CD8-positive, alpha-beta memory T cell (primary cell): ENCODE measurements around the gene SLC6A20. TPM values are rescaled to one million over a fixed set of nuclear protein-coding genes. Genes with fewer than 3 reads are reported as not detected.

Source experiments
- CTCF ChIA-PET: fragments of 350-600 bp; sonication (Branson Sonifier 250); formaldehyde crosslinking; loops from one replicate; lab custom pipeline; 2021; ENCODE audit warnings: antibody characterized with exemption; lab: Charles Lee
- POLR2A ChIA-PET: fragments of 350-600 bp; sonication (Branson Sonifier 250); formaldehyde crosslinking; loops from one replicate; lab custom pipeline; 2021; ENCODE audit warnings: antibody characterized with exemption; lab: Charles Lee
- DNase-seq, 5 donors: peaks; one replicate each; pipeline versions ENCODE4 v3.0.0 to v3.0.0-alpha.2; 2020 to 2022; ENCODE audit warnings: mixed read lengths in 1 of 5
- H3K27ac ChIP-seq: one replicate; pipeline ENCODE4 v1.7.0; 2013; ENCODE audit warnings: low read depth, mild to moderate bottlenecking, low read length, moderate library complexity
- H3K27me3 ChIP-seq: 2 replicates; pipeline ENCODE4 v1.7.0; 2013; ENCODE audit warnings: low read length, mild to moderate bottlenecking; ENCODE audit not compliant: insufficient read depth, poor library complexity, severe bottlenecking
- H3K36me3 ChIP-seq: 2 replicates; pipeline ENCODE4 v1.7.0; 2013; ENCODE audit warnings: mild to moderate bottlenecking, low read length, moderate library complexity; ENCODE audit not compliant: insufficient read depth
- H3K4me1 ChIP-seq: 2 replicates; pipeline ENCODE4 v1.7.0; 2013; ENCODE audit warnings: mild to moderate bottlenecking, low read length, moderate library complexity; ENCODE audit not compliant: insufficient read depth
- H3K4me3 ChIP-seq: 2 replicates; pipeline ENCODE4 v1.7.0; 2013; ENCODE audit warnings: mild to moderate bottlenecking, low read length
- H3K9me3 ChIP-seq: 2 replicates; pipeline ENCODE4 v1.7.0; 2013; ENCODE audit warnings: mild to moderate bottlenecking, low read length
- H3K27ac Mint-ChIP-seq, 8 donors: one replicate each; pipeline ENCODE4 v1.8.0; 2020 to 2021; ENCODE audit warnings: mixed read lengths in 8 of 8, mild to moderate bottlenecking in 6 of 8, inconsistent platforms in 3 of 8, moderate library complexity in 3 of 8
- H3K27me3 Mint-ChIP-seq, 2 donors: one replicate each; pipeline ENCODE4 v1.8.0; 2020 to 2021; ENCODE audit warnings: mixed read lengths in 2 of 2, mild to moderate bottlenecking in 1 of 2, moderate library complexity in 1 of 2
- H3K36me3 Mint-ChIP-seq, 3 donors: one replicate each; pipeline ENCODE4 v1.8.0; 2020 to 2021; ENCODE audit warnings: mixed read lengths in 3 of 3, inconsistent platforms in 1 of 3, mild to moderate bottlenecking in 1 of 3
- H3K4me1 Mint-ChIP-seq, 3 donors: one replicate each; pipeline ENCODE4 v1.8.0; 2020 to 2021; ENCODE audit warnings: mixed read lengths in 3 of 3, inconsistent platforms in 1 of 3, mild to moderate bottlenecking in 1 of 3
- H3K4me3 Mint-ChIP-seq, 7 donors: one replicate each; pipeline ENCODE4 v1.8.0; 2020 to 2021; ENCODE audit warnings: mixed read lengths in 7 of 7, mild to moderate bottlenecking in 6 of 7, moderate library complexity in 4 of 7, inconsistent platforms in 2 of 7
- H3K9me3 Mint-ChIP-seq, 5 donors: one replicate each; pipeline ENCODE4 v1.8.0; 2020 to 2022; ENCODE audit warnings: mixed read lengths in 5 of 5, mild to moderate bottlenecking in 3 of 5, moderate library complexity in 2 of 5, inconsistent platforms in 1 of 5
- polyA plus RNA-seq: library from polyadenylated mRNA; unstranded; fragments of 300-500 nt; fragmentation: Illumina TruSeq; gene quantifications from one replicate; pipeline ENCODE4 v1.2.3, GENCODE V29; 2021
- total RNA-seq, 2 experiments: library from RNA; stranded (reverse); gene quantifications; one replicate each; pipeline ENCODE4 v1.2.3, GENCODE V29; 2021

The SLC6A20 gene
- total and polyA plus RNA-seq, 3 experiments from 2014 or later = not detected

- no peak for DNase-seq
Observed at GRCh38 chr3:45798034-45798433, 1.7 kb upstream of the SLC6A20 start.

GRCh38 chr3:45796902-45797637 lies 734 bp upstream of the SLC6A20 start:
- H3K27me3 Mint-ChIP-seq = peaks cover 19 to 54% of the 10 kb centered on the region in 2 donors
- Histone ChIP-seq H3K9me3 (no peaks in the 10 kb centered on the region), H3K36me3 (no peaks in the 10 kb centered on the region), H3K4me1 (peaks cover 11% of the 10 kb centered on the region), H3K4me3 (no peak overlapping the region), H3K27ac (no peak overlapping the region), H3K27me3 (peaks cover 47% of the 10 kb centered on the region)
- H3K9me3 Mint-ChIP-seq = no peaks in the 10 kb centered on the region
- no peaks in the 10 kb centered on the region for H3K36me3 Mint-ChIP-seq
- CTCF ChIA-PET = no interaction called here
- H3K4me1 Mint-ChIP-seq = peaks cover 7 to 16% (median 12%) of the 10 kb centered on the region in 3 donors
- H3K4me3 Mint-ChIP-seq = peak overlapping the region in 5 of 7 donors; percentile 44 to 67 (median 52)
- POLR2A ChIA-PET = no interaction called here
- no peak for DNase-seq
- peak overlapping the region in 1 of 8 donors; percentile 41 for H3K27ac Mint-ChIP-seq

More at GRCh38 chr3:45798034-45798433, 1.7 kb upstream of the SLC6A20 start:
- H3K9me3 ChIP-seq = no peaks in the 10 kb centered on the region
- H3K27me3 ChIP-seq = peaks cover 47% of the 10 kb centered on the region
- no peak overlapping the region for H3K27ac ChIP-seq
- H3K4me3 ChIP-seq = no peak overlapping the region
- Mint-ChIP-seq H3K36me3 (no peaks in the 10 kb centered on the region), H3K4me1 (peaks cover 7 to 16% (median 12%) of the 10 kb centered on the region in 3 donors), H3K9me3 (no peaks in the 10 kb centered on the region), H3K27ac (no peak overlapping the region), H3K27me3 (peaks cover 20 to 52% of the 10 kb centered on the region in 2 donors), H3K4me3 (peak overlapping the region in 1 of 7 donors; percentile 3)
- CTCF ChIA-PET = no interaction called here
- POLR2A ChIA-PET = no interaction called here
- H3K36me3 ChIP-seq = no peaks in the 10 kb centered on the region
- peaks cover 11% of the 10 kb centered on the region for H3K4me1 ChIP-seq

- peak overlapping the region in 2 of 8 donors; percentile 31 to 38 for H3K27ac Mint-ChIP-seq
- peaks cover 47% of the 10 kb centered on the region for H3K27me3 ChIP-seq
- peaks cover 18 to 59% of the 10 kb centered on the region in 2 donors for H3K27me3 Mint-ChIP-seq
- H3K9me3 ChIP-seq = no peaks in the 10 kb centered on the region
- peak overlapping the region; percentile 36 for H3K4me3 ChIP-seq
- ChIA-PET CTCF (no interaction called here), POLR2A (no interaction called here)
- peaks cover 11% of the 10 kb centered on the region for H3K4me1 ChIP-seq
- H3K9me3 Mint-ChIP-seq = peaks cover 0 to 5% (median under 1%) of the 10 kb centered on the region in 5 donors
- H3K4me1 Mint-ChIP-seq = peaks cover 7 to 16% (median 12%) of the 10 kb centered on the region in 3 donors
- H3K4me3 Mint-ChIP-seq = peak overlapping the region; percentile 41 to 86 (median 75)
- peaks cover 0 to 4% (median under 1%) of the 10 kb centered on the region in 3 donors for H3K36me3 Mint-ChIP-seq
- H3K36me3 ChIP-seq = no peaks in the 10 kb centered on the region
- DNase-seq = no peak
- no peak overlapping the region for H3K27ac ChIP-seq
Observed at GRCh38 chr3:45795509-45795881, 841 bp downstream of the SLC6A20 start.

GRCh38 chr3:45794660-45795059 lies 1.7 kb downstream of the SLC6A20 start:
- CTCF ChIA-PET = no interaction called here

GRCh38 chr3:45794177-45794560 lies 2.2 kb downstream of the SLC6A20 start:
- Mint-ChIP-seq H3K9me3 (peaks cover 3 to 13% (median 10%) of the 10 kb centered on the region in 5 donors), H3K4me1 (peaks cover 7 to 16% (median 12%) of the 10 kb centered on the region in 3 donors), H3K36me3 (peaks cover 0 to 10% (median 1%) of the 10 kb centered on the region in 3 donors), H3K27ac (peak overlapping the region in 1 of 8 donors; percentile 0), H3K4me3 (peak overlapping the region in 1 of 7 donors; percentile 2), H3K27me3 (peaks cover 18 to 57% of the 10 kb centered on the region in 2 donors)
- Histone ChIP-seq H3K4me1 (peaks cover 11% of the 10 kb centered on the region), H3K4me3 (no peak overlapping the region), H3K27me3 (peaks cover 42% of the 10 kb centered on the region), H3K36me3 (no peaks in the 10 kb centered on the region), H3K27ac (no peak overlapping the region), H3K9me3 (no peaks in the 10 kb centered on the region)
- no peak for DNase-seq
- ChIA-PET CTCF (no interaction called here), POLR2A (no interaction called here)

More at GRCh38 chr3:45794660-45795059, 1.7 kb downstream of the SLC6A20 start:
- no peak overlapping the region for H3K27ac Mint-ChIP-seq
- H3K36me3 Mint-ChIP-seq = peaks cover 0 to 9% (median 1%) of the 10 kb centered on the region in 3 donors
- peaks cover 18 to 62% of the 10 kb centered on the region in 2 donors for H3K27me3 Mint-ChIP-seq
- H3K4me1 Mint-ChIP-seq = peaks cover 7 to 16% (median 12%) of the 10 kb centered on the region in 3 donors
- no peak for DNase-seq
- H3K27ac ChIP-seq = no peak overlapping the region
- H3K36me3 ChIP-seq = no peaks in the 10 kb centered on the region
- peaks cover 11% of the 10 kb centered on the region for H3K4me1 ChIP-seq
- H3K9me3 ChIP-seq = no peaks in the 10 kb centered on the region
- peaks cover 3 to 12% (median 8%) of the 10 kb centered on the region in 5 donors for H3K9me3 Mint-ChIP-seq
- H3K4me3 Mint-ChIP-seq = peak overlapping the region in 3 of 7 donors; percentile 2 to 33 (median 4)
- H3K4me3 ChIP-seq = no peak overlapping the region
- POLR2A ChIA-PET = no interaction called here
- H3K27me3 ChIP-seq = peaks cover 47% of the 10 kb centered on the region

- peaks cover 41% of the 10 kb centered on the region for H3K27me3 ChIP-seq
- peaks cover 17 to 52% of the 10 kb centered on the region in 2 donors for H3K27me3 Mint-ChIP-seq
- peak overlapping the region in 1 of 8 donors; percentile 0 for H3K27ac Mint-ChIP-seq
- ChIA-PET CTCF (no interaction called here), POLR2A (no interaction called here)
- no peak overlapping the region for H3K27ac ChIP-seq
- DNase-seq = no peak
- H3K4me3 Mint-ChIP-seq = peak overlapping the region in 1 of 7 donors; percentile 7
- peaks cover 3 to 17% (median 13%) of the 10 kb centered on the region in 5 donors for H3K9me3 Mint-ChIP-seq
- H3K4me3 ChIP-seq = no peak overlapping the region
- H3K36me3 ChIP-seq = no peaks in the 10 kb centered on the region
- peaks cover 7 to 16% (median 12%) of the 10 kb centered on the region in 3 donors for H3K4me1 Mint-ChIP-seq
- peaks cover 0 to 15% (median 1%) of the 10 kb centered on the region in 3 donors for H3K36me3 Mint-ChIP-seq
- H3K9me3 ChIP-seq = no peaks in the 10 kb centered on the region
- peaks cover 11% of the 10 kb centered on the region for H3K4me1 ChIP-seq
Observed at GRCh38 chr3:45793482-45794176, 2.7 kb downstream of the SLC6A20 start.

- Histone ChIP-seq H3K27me3 (peaks cover 35% of the 10 kb centered on the region), H3K36me3 (no peaks in the 10 kb centered on the region), H3K4me3 (no peak overlapping the region), H3K9me3 (no peaks in the 10 kb centered on the region), H3K4me1 (peaks cover 11% of the 10 kb centered on the region), H3K27ac (no peak overlapping the region)
- no peak overlapping the region for H3K27ac Mint-ChIP-seq
- H3K27me3 Mint-ChIP-seq = peaks cover 15 to 47% of the 10 kb centered on the region in 2 donors
- peaks cover 7 to 16% (median 12%) of the 10 kb centered on the region in 3 donors for H3K4me1 Mint-ChIP-seq
- peaks cover 3 to 17% (median 13%) of the 10 kb centered on the region in 5 donors for H3K9me3 Mint-ChIP-seq
- peaks cover 0 to 15% (median 1%) of the 10 kb centered on the region in 3 donors for H3K36me3 Mint-ChIP-seq
- no peak for DNase-seq
- no peak overlapping the region for H3K4me3 Mint-ChIP-seq
- POLR2A ChIA-PET = no interaction called here
- CTCF ChIA-PET = no interaction called here
Observed at GRCh38 chr3:45792516-45793172, 3.7 kb downstream of the SLC6A20 start.
